HL-60 (cell line): Measurements from ENCODE around the gene RYR3.

Experiments
- CTCF ChIP-seq: IDR thresholded peaks from one replicate; pipeline ENCODE4 v1.5.1; 2011; ENCODE audit warnings: low read length, control low read depth, inconsistent platforms; ENCODE audit not compliant: insufficient read depth
- GABPA ChIP-seq: IDR thresholded peaks from 2 replicates; pipeline ENCODE4 v1.6.1; 2012; ENCODE audit warnings: low read depth
- POLR2AphosphoS5 ChIP-seq: IDR thresholded peaks from 2 replicates; pipeline ENCODE4 v1.6.1; 2012; ENCODE audit warnings: low read depth
- REST ChIP-seq: IDR thresholded peaks from 2 replicates; pipeline ENCODE4 v1.6.1; 2012; ENCODE audit warnings: low read depth; ENCODE audit not compliant: insufficient replicate concordance
- SPI1 ChIP-seq: IDR thresholded peaks from 2 replicates; pipeline ENCODE4 v1.6.1; 2012; ENCODE audit warnings: low read depth, mild to moderate bottlenecking, borderline replicate concordance

GRCh38 chr15:33701304-33701696 lies 390.5 kb downstream of the RYR3 start:
- TF ChIP-seq POLR2AphosphoS5 (no peak), CTCF (no peak), REST (no peak), GABPA (no peak), SPI1 (no peak)
